Measurements from ENCODE around the gene WDR12.

- TF ChIP-seq CTCF (IDR thresholded peaks at IDR 0.05; ENCODE audit: low read length) (no peak), EZH2 (IDR thresholded peaks at IDR 0.05; ENCODE audit: borderline replicate concordance, low read length) (no peak)
Measured at GRCh38 chr2:202944816-202945215, 33.3 kb upstream of the WDR12 start.
